ENCODE measurements around the gene SND1.

DNA sequence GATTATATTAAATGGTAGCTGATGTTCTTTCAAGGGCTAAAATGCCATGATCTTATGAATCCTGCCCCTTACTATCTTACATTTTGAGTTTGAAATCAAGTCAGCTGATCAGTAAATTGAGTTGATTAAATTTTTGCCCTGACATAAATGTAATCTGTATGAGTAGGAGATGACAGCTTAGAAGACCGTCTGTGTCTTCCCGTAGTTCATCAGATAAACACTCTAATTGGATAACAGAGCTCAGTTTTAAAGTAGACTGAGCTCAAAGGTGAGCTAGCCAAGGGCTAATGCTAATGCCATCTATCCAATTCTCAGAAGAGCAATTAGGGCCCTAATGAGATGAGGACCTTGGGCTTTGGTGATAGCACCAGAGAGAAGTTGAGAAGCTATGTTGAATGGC lies 296.3 kb downstream of the SND1 start:
- TF ChIP-seq CEBPB (IDR thresholded peaks at IDR 0.05) (no peak), EP300 (IDR thresholded peaks at IDR 0.05; ENCODE audit: borderline replicate concordance) (no peak)
- TF ChIP-seq, protein P1, sequence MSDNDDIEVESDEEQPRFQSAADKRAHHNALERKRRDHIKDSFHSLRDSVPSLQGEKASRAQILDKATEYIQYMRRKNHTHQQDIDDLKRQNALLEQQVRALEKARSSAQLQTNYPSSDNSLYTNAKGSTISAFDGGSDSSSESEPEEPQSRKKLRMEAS (IDR thresholded peaks at IDR 0.05): no peak

All from Ishikawa (cell line).